Tibial artery (tissue), 4 donors: ENCODE measurements around the gene GOLT1A.

Experiments used
- DNase-seq, 2 donors: peaks; one replicate each; pipeline ENCODE4 v3.0.0-alpha.2; 2019
- H3K27ac ChIP-seq, 2 donors: fragments of 200-600 bp; sonication (generic) in 1 of 2; 1 replicate in 1 of 2; 2 replicates in 1 of 2; pipeline ENCODE4 v1.5.1; 2018 to 2019; ENCODE audit warnings: mild to moderate bottlenecking in 1 of 2
- H3K27me3 ChIP-seq, 2 donors: fragments of 200-600 bp; sonication (generic) in 1 of 2; one replicate each; pipeline versions ENCODE4 v1.5.1 to v1.6.0; 2016 to 2019
- H3K36me3 ChIP-seq, 3 donors: fragments of 200-600 bp; sonication (generic) in 2 of 3; one replicate each; pipeline ENCODE4 v1.5.1; 2016 to 2019; ENCODE audit warnings: mild to moderate bottlenecking in 2 of 3
- H3K4me1 ChIP-seq, 4 donors: fragments of 200-600 bp; sonication (generic) in 2 of 4; 1 replicate in 3 of 4; 2 replicates in 1 of 4; pipeline ENCODE4 v1.5.1; 2016 to 2019
- H3K4me3 ChIP-seq, 2 donors: fragments of 200-600 bp; sonication (generic) in 1 of 2; 1 replicate in 1 of 2; 2 replicates in 1 of 2; pipeline ENCODE4 v1.5.1; 2018 to 2019; ENCODE audit warnings: mild to moderate bottlenecking in 2 of 2
- H3K9me3 ChIP-seq, 3 donors: fragments of 200-600 bp; sonication (generic) in 1 of 3; one replicate each; pipeline ENCODE4 v1.5.1; 2016 to 2019
- intact Hi-C: fragments of 100-400 bp; cut with DNase I; formaldehyde crosslinking; loops from one replicate; pipeline ENCODE4 v1.15.0; 2023; ENCODE audit warnings: low total_unique reads
- TF ChIP-seq, protein P1 (sequence below), 2 experiments: fragments of 200-600 bp in 1 of 2; fragments of 450-650 bp in 1 of 2; IDR thresholded peaks; one replicate each; pipeline ENCODE4 v1.5.1; 2017 to 2019; ENCODE audit warnings: antibody characterized with exemption in 2 of 2, mild to moderate bottlenecking in 1 of 2, moderate library complexity in 1 of 2

Gene GOLT1A

DNA sequence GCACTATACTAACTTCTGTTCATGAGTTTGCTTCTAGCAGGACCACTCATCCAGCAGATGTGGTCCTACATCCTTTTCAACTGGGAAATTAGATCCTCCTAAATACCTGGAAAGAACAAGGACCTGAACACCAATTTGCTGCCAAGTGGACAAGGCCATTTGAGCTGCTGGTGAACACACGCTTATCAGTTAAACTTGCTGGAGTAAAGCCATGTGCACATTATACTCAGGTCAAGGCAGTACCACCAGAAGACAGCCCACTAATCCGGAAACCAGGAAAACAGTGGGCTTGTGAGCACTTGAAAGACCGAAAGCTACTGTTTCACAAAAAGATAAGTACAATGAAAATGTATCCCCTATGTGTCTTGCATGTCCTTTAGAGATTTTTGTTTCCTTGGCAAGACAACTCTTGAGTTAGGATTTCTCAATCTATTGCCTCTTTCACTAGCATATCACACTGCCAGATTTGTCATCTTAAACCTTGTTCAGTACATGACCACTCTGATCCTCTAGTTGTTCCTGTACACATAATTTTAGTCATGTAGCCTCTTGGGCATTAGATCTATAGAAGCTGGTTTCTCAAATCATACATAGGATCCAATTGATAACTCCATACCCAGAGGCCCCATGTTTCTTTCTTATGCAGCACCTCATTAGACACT, 43.2 kb downstream of the GOLT1A start:
- Histone ChIP-seq H3K27me3 (peaks cover 0 to 22% of the 10 kb centered on the region in 2 donors), H3K9me3 (peaks cover 0 to 19% (median 11%) of the 10 kb centered on the region in 3 donors), H3K27ac (no peak overlapping the region), H3K4me1 (no peaks in the 10 kb centered on the region), H3K4me3 (no peak overlapping the region), H3K36me3 (no peaks in the 10 kb centered on the region)
- intact Hi-C loops, result no loop called here
- DNase-seq, result no peak
- TF ChIP-seq, protein P1, sequence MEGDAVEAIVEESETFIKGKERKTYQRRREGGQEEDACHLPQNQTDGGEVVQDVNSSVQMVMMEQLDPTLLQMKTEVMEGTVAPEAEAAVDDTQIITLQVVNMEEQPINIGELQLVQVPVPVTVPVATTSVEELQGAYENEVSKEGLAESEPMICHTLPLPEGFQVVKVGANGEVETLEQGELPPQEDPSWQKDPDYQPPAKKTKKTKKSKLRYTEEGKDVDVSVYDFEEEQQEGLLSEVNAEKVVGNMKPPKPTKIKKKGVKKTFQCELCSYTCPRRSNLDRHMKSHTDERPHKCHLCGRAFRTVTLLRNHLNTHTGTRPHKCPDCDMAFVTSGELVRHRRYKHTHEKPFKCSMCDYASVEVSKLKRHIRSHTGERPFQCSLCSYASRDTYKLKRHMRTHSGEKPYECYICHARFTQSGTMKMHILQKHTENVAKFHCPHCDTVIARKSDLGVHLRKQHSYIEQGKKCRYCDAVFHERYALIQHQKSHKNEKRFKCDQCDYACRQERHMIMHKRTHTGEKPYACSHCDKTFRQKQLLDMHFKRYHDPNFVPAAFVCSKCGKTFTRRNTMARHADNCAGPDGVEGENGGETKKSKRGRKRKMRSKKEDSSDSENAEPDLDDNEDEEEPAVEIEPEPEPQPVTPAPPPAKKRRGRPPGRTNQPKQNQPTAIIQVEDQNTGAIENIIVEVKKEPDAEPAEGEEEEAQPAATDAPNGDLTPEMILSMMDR (IDR thresholded peaks at IDR 0.05), result no peak

DNA sequence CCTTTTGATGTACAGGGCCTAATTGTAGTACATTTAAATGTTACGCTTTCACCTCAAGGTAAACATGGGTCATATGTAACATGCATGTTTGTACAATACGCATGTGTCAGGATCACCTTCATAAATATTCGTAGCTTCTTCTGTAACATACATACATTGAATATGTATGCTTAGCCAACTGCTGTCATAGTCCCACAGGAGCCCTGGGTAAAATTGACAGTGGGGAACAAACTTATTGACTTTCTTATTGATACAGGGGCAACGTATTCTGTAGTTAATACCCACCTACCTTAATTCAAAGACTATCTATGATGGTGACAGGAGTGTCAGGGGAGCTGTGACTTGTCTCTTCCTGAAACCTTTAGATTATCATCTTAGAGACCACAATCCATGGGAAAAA, 43.9 kb downstream of the GOLT1A start:
- TF ChIP-seq, protein P1 (IDR thresholded peaks at IDR 0.05), result no peak
- Histone ChIP-seq H3K4me3 (no peak overlapping the region), H3K9me3 (peaks cover 0 to 19% (median 11%) of the 10 kb centered on the region in 3 donors), H3K27ac (no peak overlapping the region), H3K4me1 (no peaks in the 10 kb centered on the region), H3K27me3 (peaks cover 0 to 16% of the 10 kb centered on the region in 2 donors), H3K36me3 (no peaks in the 10 kb centered on the region)
- DNase-seq, result no peak
- intact Hi-C loops, result no loop called here

DNA sequence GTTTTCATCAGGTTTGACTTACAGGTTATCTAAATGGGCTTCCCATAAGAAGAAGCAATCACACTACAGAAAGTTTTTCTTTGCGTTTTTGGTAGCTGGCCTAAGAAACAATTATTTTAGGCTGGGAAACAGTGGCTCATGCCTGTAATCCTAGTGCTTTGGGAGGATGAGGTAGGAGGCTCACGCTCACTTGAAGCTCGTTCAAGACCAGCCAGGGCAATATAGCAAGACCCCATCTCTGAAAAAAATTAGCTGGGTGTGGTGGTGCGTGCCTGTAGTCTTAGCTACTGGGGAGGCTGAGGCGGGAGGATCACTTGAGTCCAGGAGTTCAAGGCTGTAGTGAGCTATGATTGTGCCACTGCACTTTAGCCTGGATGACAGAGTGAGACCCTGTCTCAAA, 46.1 kb downstream of the GOLT1A start:
- TF ChIP-seq, protein P1 (IDR thresholded peaks at IDR 0.05), result no peak
- intact Hi-C loops, result no loop called here
- Histone ChIP-seq H3K4me1 (no peaks in the 10 kb centered on the region), H3K27ac (no peak overlapping the region), H3K9me3 (peaks cover 0 to 19% (median 11%) of the 10 kb centered on the region in 3 donors), H3K4me3 (no peak overlapping the region), H3K36me3 (no peaks in the 10 kb centered on the region), H3K27me3 (peaks cover 0 to 28% of the 10 kb centered on the region in 2 donors)
- no peak for DNase-seq

DNA sequence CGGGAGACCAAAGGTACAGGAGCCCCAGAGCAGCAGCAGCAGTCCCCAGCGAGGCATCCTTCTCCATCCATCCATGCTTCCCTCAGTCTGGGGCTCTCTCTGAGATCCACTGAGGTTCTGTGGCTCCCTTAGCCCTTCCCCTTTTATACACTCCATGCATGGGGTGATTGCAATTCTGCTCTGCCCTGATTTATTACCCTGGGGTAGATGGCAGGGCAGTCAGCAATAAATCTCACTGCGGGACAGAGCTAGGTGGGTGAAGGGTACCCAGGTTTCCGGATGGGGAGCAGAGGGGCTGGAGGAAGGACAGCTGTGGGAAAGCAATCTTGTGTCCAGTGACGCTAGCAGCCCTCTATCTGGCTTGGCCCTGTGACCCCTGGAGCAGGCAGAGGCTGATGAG, 47.6 kb downstream of the GOLT1A start, which contains the start of gene REN:
REN (minus strand) TSS at position 119 of the 400 bp plus-strand sequence; CDS start at position 75, 44 bp downstream.
- TF ChIP-seq, protein P1 (IDR thresholded peaks at IDR 0.05), result no peak
- no peak within 1 kb of the TSS for H3K27ac ChIP-seq
- intact Hi-C loops, result no loop called here

DNA sequence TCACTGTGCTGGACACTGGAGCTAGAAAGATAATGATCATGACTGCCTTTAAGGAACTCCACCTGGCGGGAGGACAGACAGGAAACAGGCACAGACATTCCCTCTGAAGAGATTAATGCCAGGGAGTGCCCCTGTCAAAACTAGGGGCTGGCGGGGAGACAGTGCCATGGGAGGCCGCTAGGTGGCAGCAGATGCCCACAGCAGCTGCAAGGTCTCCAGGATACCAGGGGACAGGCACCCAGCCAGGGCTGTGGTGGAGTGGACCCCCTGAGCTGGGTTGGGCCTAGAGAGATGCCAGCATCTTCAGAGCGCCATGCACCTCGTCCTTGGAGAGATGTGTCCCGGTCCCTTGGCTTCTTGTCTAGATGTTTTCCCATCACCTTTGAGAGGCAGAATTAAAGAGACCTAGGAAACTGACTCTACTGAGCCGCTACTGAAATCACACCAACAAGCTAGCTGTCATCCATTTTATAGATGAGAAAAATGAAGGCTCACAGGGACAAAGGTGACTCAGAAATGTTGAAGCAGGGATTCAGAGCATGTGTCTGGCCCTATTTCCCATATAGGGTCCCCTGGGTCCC, 51.2 kb downstream of the GOLT1A start:
- DNase-seq, result peak; percentile 67 to 82
- no peak overlapping the region for H3K27ac ChIP-seq
- no peaks in the 10 kb centered on the region for H3K9me3 ChIP-seq
- H3K27me3 ChIP-seq, result peaks cover 0 to 54% of the 10 kb centered on the region in 2 donors
- no peak overlapping the region for H3K4me3 ChIP-seq
- H3K4me1 ChIP-seq, result no peaks in the 10 kb centered on the region
- H3K36me3 ChIP-seq, result no peaks in the 10 kb centered on the region
- TF ChIP-seq, protein P1 (IDR thresholded peaks at IDR 0.05), result peak; percentile 96 to 100
- intact Hi-C loops, result loop anchor here (2.0 to 5.0 kb wide), 2 partner anchors 45 to 200 kb away; no protein-coding TSS in a partner anchor

More for the DNA sequence above, 47.6 kb downstream of the GOLT1A start, which contains the start of gene REN:
- Histone ChIP-seq H3K9me3 (peaks cover 0 to 19% (median 11%) of the 10 kb centered on the region in 3 donors), H3K27me3 (peaks cover 0 to 41% of the 10 kb centered on the region in 2 donors), H3K4me1 (no peaks in the 10 kb centered on the region), H3K36me3 (no peaks in the 10 kb centered on the region), H3K4me3 (no peak within 1 kb of the TSS)
- DNase-seq, result no peak
